HG03108 (cell line): ENCODE measurements around the gene PNPO.

ENCODE experiments used
- ATAC-seq: cut with Tn5 transposase; IDR thresholded peaks from one replicate; pipeline ENCODE4 v1.9.1; 2021; ENCODE audit warnings: moderate library complexity; ENCODE audit not compliant: unreplicated experiment

The PNPO gene

GRCh38 chr17:47941246-47942095 is at the start of gene PNPO:
Gene PNPO (plus strand): TSS chr17:47941571. CDS start chr17:47941676, 105 bp downstream.
- ATAC-seq = peak; percentile 93

GRCh38 chr17:47894498-47895346 is 46.6 kb upstream of the PNPO start:
- ATAC-seq = no peak

- no peak for ATAC-seq
Observed at GRCh38 chr17:47895347-47895855, 46.0 kb upstream of the PNPO start.

- peak; percentile 90 for ATAC-seq
Observed at GRCh38 chr17:47895856-47896671, 45.3 kb upstream of the PNPO start, which contains the start of gene SP2. Gene SP2 (plus strand): TSS chr17:47896236. CDS start chr17:47896287, 51 bp downstream.

GRCh38 chr17:47896672-47897490 is 44.5 kb upstream of the PNPO start:
- no peak for ATAC-seq

- no peak for ATAC-seq
Observed at GRCh38 chr17:47897561-47897960, 43.8 kb upstream of the PNPO start.

GRCh38 chr17:47898241-47898640 is 43.1 kb upstream of the PNPO start:
- no peak for ATAC-seq

- ATAC-seq = no peak
Observed at GRCh38 chr17:47899643-47900042, 41.7 kb upstream of the PNPO start.

- ATAC-seq = no peak
Observed at GRCh38 chr17:47901423-47901822, 39.9 kb upstream of the PNPO start.

- ATAC-seq = no peak
Observed at GRCh38 chr17:47902039-47902744, 39.2 kb upstream of the PNPO start.

GRCh38 chr17:47905221-47905733 is 36.1 kb upstream of the PNPO start:
- no peak for ATAC-seq

- no peak for ATAC-seq
Observed at GRCh38 chr17:47906443-47906842, 34.9 kb upstream of the PNPO start.

- no peak for ATAC-seq
Observed at GRCh38 chr17:47907932-47908562, 33.3 kb upstream of the PNPO start.

- ATAC-seq = no peak
Observed at GRCh38 chr17:47913050-47913449, 28.3 kb upstream of the PNPO start.

GRCh38 chr17:47914306-47914948 is 26.9 kb upstream of the PNPO start:
- ATAC-seq = no peak

- no peak for ATAC-seq
Observed at GRCh38 chr17:47915776-47916398, 25.5 kb upstream of the PNPO start.

- ATAC-seq = no peak
Observed at GRCh38 chr17:47916489-47917208, 24.7 kb upstream of the PNPO start.
